ENCODE data around the gene CLCN2.

Gene CLCN2

GRCh38 chr3:184359610-184360009 lies 1.8 kb downstream of the CLCN2 start:
- no peak for DNase-seq

DNA sequence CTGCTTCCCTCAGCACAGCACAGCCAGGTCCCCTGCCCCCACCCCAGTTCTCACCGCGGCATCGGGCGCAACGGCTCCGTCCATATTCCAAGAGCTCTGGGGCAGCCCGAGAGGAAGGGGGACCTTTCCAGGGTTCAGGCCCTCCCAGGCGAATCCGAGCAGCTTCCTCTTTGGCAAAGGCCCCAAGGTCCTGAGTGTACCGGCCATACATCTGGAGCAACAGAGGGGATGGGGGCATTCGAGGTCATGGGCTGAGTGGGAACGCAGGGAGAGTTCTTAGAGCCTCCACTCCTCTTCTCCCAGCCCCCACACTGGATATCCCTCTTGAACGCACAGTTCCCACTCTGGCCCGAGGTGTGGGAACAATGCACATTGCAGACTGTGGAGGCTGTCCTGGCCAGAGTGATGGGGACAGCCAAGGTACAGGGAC lies 2.5 kb downstream of the CLCN2 start:
- DNase-seq, result no peak

- DNase-seq, result no peak
Measured at GRCh38 chr3:184358124-184358767, 3.2 kb downstream of the CLCN2 start.

DNA sequence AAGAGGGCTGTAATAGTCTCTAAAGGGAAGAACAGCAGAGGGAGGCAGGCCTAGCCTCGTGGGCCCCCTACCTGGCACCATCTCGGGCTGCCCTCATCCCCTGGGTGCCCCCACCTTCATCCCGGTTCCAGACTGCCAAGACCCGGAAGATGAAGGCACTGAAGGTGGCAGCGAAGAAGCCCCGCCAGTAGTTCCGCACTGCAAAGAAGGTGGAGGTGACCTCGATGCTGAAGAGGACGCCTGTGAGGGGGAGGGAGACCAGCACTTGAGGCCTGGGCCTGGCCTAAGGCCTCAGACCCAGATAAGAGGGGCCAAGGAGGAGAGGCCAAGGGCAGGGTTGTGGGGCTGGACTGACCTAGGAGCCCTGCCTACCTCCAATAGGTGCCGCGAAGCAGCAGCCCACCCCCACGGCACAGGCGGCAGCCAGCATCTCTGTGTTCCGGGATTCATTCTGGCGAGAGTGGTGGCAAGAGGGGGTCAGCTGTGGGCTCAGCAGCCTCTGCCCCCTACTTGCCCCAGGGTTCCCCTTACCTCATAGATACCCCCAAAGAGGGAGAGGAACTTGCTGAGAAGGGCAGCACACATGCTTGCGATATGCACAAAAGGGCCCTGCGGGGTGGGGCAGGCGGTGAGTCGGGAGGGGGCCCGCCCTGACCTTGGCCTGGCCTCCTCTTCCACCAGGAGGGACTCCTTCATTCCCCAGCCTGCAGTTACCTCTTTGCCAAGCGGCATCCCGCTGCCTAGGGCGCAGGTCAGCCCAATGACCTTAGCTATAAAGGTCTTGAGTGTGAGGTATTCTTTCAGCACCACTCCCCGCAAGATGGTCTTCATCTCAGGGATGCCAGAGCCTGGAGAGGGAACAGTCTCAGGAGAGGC lies 3.9 kb downstream of the CLCN2 start:
- DNase-seq, result no peak

DNA sequence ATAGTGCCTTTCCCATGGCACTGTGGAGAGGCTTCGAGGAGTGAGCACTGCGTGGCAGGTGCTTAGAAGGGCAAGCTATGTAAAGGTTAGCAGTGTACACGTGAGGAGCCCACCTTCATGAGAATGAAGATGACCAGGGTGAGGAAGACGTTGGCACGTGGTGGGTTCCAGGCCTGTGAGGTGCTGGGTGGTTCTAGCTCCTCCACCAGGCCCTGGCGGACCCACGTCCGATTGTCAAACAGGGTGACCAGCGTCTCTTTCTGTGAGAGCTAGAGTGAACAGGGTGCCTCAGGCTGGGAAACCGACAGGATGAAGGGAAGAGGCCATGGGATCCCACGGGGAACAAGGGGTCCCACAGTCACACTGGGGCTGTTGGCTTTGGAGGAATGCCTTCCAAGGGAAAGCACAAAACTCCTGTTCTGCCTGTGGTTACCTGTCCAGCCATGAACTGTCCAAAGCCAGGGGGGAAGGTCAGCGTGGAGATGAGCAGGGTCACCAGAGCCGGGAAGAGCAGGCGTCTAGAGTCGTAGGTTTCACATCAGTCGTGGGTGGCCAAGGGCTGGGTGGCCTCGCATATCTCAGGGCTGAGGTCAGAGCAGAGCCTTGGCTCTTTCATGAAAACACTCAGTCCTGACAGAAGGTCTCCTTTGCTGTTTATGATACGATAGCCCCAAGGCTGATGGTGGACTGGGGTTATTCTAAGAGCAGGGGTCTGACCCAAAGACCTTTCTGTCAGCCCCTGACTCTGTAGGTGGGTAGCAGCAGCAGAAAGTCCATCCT lies 6.0 kb downstream of the CLCN2 start:
- no peak for DNase-seq

DNA sequence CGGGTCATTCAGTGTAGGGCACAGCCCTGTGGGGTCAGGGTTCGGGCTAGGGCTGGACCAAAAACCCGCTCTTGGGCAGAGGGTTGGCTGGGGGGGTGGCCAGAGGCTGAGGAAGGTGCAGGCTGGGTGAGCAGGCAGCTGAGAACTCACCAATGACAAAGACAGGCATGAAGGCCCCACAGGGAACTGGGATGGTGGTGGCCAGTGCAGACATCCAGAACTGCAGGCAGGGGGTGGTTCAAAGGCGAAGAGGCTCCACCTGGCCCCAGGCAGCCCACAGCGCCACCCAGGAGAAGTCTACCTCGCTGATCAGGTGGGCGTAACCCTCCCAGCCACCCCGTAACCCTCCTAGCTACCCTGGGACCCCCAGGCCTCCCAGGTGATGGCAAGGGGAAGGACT lies 6.7 kb downstream of the CLCN2 start:
- no peak for DNase-seq

DNA sequence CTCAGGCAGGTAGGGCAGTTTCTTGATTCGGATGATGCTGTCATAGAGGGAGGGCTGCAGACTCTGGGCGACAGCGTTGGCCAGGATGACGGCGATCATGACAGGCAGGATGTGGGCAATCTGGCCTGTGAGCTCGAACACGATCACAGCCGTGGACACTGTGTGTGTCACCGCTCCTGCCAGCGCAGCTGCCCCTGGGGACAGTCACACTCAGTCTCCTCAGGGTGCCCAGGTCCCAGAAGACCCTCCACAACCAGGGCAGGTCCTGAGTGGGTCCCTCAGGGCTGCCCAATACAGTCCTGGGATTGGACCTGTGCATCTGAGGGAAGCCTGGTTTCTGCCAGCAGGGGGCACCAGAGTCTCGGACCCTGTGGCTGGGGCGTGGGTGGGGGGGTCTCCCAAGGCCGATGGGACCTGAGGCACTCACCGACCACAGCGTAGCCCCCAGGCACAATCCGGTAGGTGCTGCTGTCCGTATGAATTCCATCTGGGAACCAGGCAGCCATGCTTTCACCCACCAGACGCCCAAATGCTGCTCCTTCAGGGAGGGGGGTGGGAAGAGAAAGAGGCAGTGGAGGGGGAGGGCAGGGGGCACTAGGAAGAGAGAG lies 7.2 kb downstream of the CLCN2 start:
- peak; percentile 68 for DNase-seq

DNA sequence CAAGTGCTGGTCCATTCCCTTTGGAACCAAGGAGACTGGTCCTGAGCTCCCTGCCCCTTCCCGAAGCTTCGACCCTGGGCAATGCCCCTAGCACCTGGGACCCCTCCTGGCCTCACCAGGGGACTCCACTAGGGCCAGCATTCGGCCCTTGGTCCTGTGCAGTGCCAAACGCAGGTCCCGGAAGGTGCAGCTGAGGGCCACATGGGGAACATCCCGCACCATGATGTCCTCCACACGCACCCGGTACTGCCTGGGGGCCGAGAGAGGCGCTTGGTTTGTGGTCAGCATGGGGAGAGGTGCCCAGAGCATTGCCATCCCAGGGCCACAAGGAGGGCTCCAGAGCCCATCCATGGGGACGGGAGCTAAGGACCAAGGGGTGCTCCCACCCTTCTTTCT lies 7.9 kb downstream of the CLCN2 start:
- no peak for DNase-seq

DNA sequence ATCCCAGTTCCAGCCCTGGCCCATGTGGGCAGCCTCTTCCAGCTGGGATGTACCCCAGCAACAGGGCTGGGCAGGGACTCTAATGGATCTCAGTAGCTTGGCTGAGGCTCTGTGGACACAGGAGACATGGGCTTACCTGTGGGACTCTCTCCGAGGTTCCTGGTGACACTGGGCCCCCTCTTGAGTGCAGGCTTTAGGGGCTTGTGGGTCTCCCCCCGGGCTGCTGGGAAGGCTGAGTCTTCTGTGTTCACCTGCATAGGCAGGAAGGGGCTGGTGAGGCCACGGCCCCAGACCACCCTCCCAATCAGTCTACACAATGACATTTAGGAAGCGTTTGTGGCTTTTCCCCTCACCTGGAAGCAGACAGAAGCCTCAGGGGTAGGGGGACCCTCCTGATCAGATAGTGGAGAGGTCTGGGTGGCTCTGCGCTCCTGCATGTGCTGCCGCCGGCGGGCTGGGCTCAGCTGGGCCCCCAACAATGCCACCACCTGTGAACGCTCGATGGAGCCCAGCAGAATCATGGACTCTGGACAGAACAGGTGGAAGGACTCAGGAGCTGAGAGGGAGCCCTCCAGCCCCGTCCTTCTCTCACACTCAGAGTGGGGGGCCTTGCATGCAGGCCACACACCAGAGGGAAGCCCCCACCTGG lies 8.4 kb downstream of the CLCN2 start:
- DNase-seq, result no peak

DNA sequence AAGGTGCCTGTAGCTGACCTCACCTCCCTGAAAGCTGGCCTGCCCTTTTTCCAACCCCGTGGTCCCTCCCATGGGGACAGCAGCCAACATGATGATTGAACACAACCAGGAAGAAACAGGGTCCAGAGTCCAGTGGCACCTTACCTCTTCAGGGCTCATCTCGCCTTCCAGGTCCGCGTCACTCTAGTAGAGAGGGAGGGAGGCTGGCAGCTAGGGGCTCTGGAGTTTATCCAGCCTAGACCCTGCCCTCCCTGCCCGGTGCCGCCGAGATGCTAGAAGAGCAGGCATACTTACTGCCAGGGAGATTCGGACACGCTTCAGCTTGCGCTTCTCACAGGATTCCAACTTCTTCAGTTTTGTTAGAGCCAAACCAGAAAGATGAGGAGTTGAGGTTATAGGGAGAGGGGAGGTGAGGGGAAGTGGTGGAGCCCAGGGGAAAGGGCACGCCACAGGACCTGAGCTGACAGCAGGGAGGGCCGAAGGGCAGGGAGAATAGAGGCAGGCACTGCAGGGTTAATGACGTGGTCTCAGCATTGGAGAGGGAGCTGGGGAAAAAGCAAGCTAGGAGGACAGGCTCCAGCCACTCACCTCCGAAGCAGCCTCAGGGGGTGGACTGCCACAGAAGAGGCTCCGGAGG lies 9.1 kb downstream of the CLCN2 start:
- no peak for DNase-seq

DNA sequence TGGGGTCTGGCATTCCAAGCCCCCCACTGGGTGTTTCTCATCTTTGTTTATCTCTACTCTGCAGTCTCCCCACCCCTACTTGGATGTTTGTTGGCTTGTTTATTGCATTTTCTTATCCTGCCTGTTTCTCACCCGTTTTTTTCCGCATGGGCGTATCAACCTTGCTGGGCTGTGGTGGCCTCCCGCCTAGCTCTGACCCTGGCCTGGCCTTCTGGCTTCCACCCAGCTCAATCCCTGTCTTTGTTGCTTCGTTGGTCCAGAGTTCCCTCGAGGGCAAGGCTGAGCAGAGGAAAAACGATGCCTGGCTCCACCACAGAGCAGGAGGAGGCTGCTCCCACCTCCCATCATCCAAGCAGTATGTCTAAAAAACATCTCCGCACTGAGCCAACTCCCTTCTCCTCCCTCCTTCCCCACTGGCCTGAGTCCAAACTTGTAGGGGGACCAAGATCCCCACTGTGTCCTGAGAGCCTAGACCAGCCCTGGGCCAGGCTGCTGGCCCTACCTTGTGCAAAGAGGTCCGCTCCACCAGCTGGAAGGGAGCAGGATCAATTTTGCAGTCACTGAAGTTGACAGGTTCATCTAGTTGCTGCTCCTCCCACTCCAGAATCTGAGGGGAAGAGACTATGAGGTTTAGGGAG lies 9.8 kb downstream of the CLCN2 start:
- no peak for DNase-seq

GRCh38 chr3:184350618-184351017 lies 10.8 kb downstream of the CLCN2 start:
- no peak for DNase-seq

DNA sequence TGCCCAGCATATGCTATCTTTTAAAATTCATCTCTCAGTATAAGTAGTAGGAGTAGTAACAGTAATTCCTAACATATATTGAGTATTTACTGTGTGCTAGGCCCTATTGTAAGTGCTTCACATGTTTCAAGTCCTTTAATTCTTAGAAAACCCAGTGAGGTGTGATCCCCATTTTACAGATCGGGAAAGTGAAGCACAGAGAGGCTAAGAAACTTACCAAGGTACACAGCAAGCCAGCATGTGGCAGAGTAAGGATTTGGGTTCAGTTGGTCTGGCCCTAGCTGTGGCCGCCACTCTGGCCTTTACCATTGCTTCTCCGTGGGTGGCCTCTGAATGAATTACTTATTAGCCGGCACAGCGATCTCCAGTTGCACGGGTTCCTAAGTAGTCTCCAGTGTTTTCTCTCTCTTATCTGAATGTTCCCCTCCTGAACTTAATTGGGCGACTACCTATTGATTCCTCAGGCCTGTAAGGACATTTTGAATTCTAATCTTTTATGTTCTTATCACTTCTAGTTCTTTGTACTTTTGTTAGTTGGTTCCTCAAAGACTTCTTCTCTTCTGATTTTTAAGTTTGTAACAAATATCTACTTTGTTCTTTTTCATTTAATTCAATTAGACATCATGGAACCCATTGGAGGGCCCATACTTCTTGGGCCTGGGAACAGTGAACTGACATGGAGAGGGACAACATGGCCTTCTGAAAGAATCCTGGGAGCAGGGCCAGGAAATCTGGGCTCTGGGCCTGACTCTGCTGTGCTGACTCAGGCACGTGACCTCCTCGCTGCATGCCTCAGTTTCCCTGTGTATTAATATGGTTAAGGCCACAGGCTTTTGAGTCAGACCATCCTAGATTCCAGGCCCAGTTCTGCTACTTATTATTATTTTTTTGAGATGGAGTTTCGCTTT lies 11.6 kb downstream of the CLCN2 start:
- DNase-seq, result no peak

- no peak for DNase-seq
Measured at GRCh38 chr3:184348057-184348382, 13.4 kb downstream of the CLCN2 start.

DNA sequence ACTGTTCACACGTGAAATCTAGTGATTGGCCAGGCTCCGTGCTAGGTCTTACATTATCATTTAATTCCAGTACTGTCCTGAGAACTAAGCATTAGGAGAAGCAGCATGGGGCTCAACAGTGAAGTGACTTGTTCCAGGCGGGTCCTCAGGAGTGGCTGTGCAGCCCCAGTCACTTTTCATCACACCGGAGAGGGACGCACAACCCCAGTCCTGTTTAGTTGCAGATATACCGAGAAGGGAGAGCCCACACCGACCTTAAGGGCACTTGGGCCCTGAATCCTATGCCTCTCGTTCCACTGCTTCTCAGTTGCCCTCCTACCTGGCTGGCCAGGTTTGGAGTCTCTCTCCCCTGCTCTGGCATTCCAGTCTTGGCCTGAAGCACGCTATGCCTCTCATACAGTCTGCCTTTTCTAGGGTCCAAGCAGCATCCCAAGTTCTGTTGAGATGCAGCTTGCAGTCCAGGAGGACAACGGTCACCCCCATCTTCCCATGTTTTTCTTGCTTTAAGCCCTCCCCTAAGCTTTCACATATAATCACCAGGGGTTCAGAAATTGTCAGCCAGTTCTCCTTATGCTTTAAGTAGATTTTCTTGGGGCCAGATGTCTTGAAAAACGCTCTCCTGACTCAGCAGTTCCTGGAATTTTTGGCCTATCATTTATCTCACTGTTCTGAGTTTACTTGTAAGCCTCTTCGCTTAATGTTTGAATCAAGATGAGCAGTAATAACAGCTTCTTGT lies 13.9 kb downstream of the CLCN2 start:
- DNase-seq, result no peak

- no peak for DNase-seq
Measured at GRCh38 chr3:184346480-184347190, 14.8 kb downstream of the CLCN2 start.

DNA sequence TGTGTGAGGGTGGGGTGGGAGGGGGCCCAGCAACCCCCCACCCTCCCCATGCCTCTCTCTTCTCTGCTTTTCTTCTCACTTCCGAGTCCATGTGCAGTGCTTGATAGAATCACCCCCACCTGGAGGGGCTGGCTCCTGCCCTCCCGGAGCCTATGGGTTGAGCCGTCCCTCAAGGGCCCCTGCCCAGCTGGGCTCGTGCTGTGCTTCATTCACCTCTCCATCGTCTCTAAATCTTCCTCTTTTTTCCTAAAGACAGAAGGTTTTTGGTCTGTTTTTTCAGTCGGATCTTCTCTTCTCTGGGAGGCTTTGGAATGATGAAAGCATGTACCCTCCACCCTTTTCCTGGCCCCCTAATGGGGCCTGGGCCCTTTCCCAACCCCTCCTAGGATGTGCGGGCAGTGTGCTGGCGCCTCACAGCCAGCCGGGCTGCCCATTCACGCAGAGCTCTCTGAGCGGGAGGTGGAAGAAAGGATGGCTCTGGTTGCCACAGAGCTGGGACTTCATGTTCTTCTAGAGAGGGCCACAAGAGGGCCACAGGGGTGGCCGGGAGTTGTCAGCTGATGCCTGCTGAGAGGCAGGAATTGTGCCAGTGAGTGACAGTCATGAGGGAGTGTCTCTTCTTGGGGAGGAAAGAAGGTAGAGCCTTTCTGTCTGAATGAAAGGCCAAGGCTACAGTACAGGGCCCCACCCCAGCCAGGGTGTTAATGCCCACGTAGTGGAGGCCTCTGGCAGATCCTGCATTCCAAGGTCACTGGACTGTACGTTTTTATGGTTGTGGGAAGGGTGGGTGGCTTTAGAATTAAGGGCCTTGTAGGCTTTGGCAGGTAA lies 15.9 kb downstream of the CLCN2 start:
- no peak for DNase-seq

GRCh38 chr3:184344579-184345316 lies 16.7 kb downstream of the CLCN2 start:
- no peak for DNase-seq
